ENCODE measurements around the gene JAZF1.
"Not testable (repeated sequence)": the region's sequence is repeated elsewhere in the genome, so short reads cannot be mapped to it uniquely, and the experiment has no call there.

JAZF1 gene

DNA sequence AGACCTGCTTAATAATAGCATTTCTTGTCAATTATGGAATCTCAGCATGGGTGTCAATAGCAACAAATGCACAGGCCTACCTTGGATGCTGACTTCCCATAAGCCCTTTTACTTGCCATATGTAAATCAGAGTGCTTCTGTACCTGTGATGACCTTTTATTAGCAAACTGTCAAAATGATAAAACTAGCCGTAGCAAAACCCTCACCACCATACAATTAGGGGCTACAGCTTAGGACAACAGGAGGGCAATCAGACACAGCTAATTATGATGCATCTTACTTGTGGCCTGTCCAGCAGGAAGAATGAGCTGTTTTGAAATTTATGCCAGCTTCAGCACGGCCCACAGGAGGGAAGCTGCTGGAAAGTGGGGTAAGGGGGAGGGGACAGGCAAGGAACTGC lies 239.1 kb downstream of the JAZF1 start:
- DNase-seq (ENCODE audit: low read depth in 2 of 2): no peak

DNA sequence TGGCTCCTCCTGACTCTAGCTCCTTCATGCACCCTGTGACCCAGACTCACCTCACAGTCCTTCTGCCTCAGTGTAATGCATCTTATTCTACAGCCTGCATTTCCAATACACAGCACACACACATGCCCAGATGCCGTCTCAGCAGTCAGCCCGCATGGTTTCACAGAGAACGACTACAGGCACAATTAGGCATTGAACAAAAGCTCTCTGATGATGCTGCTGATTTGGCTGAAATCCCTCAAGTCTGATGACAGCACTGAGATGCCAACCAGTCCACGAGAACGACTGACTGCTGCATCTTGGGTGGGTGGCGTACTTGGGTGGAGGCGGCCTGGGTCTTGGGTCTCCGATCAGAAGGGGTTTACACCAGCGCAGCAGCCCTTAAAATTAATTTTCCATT lies 240.3 kb downstream of the JAZF1 start:
- no peak for DNase-seq (ENCODE audit: low read depth in 2 of 2)

DNA sequence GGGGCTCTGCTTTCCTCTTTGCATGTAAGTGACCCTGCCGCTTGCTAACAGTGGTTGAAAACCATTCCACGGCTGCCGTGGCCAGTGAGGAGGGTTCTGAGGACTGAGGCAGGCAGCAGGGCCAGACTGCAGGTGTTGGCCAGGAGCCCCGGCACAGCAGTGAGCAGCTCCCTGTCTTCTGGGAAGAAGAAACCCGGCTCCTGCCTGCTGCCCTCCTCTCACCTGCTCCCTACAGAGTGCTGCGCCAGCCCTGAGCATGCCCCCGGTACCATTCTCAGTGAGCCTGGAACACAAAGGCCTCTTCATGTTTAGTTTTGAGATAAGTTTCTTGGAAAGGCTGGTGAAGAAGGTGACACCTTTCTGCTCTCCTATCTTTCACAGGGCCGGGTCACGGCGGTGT lies 240.7 kb downstream of the JAZF1 start:
- DNase-seq (ENCODE audit: low read depth in 2 of 2): no peak

DNA sequence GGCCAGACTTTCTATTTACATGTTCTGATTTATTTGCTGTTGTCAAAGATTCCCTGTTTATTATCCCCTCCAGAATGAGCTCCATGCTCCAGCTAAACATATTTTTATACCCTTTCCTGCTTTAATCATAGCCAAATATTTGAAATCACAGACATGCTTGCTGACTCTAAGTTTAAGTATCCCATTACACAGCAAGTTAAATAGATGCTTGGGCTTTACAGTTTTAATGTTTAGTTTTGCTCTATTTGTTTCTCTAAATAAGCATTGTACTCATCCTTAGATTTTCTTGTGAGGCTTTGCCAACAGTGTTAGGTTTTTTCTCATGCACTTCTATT lies 243.9 kb downstream of the JAZF1 start:
- no peak for DNase-seq (ENCODE audit: low read depth in 2 of 2)

DNA sequence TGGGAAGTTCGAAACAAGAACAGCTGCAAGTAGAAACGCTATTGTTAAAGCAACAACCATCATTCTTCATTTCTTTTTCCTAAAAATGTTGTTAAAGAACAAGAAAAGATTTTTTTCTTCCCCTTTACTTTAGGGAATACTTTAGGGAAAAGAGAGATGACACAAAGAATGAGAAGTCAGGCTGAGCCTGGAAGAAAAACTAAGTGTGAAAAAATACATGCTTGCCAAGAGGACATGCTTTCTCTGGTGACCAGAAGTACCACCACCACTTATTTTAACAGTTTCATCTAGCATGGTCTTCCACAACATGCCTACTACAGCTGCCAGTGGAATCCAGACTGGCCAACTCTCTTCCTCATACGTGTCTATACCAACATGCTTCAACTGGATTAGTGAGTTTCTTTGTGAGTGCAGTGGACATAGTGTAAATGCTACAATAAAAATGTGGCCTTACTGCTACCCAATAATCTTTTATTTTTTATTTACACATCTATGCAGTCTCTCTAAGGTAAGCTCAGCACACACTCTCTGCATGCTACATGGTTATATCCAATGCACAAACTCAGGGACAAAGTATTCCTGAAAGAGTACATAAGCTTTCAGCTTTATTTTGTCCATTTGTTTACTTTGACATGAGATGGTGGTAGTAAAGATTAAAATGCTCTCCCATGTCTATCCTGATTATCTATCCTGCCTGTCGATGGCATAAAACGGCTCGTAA lies 244.4 kb downstream of the JAZF1 start:
- DNase-seq (ENCODE audit: low read depth in 2 of 2): no peak

DNA sequence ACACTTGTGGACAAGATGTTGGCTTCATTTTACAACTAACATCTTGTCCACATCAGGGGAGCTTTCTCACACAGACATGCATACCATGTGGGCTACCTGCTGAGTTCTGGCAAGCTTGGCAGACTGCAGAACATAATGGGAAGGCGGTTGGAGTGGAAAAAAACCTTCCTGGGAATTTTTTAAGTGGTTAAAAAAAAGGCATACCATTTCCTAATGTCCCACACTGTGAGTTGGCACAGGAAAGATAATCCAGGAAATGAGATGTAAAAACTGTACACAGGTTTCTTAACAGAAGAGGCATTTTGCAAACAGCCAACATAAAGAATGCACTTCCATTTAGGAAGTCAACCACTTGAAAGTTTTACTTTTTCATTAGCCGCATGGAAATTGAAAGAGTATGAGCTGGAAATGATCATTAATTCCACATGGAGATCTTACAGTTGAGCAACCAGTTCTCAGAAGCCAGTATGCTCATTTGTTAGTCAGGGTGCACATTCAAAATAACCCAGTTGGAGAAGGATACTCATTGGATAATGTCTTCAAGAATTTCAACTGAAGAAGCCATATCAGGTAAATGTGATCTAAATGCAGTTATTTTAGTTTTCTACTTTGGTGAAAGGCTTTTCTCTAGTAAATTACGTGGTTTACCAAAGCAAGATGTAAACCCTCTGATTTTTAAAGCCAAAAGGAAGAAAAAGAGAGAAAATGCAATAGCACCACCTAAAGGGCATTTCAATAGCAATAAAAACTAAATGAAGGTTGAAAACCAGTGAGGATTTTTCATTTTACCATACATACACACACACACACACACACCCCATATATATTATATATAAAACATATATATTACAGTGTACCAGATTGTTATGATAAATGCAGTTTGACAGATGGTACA lies 246.7 kb downstream of the JAZF1 start:
- DNase-seq (ENCODE audit: low read depth in 2 of 2): no peak

DNA sequence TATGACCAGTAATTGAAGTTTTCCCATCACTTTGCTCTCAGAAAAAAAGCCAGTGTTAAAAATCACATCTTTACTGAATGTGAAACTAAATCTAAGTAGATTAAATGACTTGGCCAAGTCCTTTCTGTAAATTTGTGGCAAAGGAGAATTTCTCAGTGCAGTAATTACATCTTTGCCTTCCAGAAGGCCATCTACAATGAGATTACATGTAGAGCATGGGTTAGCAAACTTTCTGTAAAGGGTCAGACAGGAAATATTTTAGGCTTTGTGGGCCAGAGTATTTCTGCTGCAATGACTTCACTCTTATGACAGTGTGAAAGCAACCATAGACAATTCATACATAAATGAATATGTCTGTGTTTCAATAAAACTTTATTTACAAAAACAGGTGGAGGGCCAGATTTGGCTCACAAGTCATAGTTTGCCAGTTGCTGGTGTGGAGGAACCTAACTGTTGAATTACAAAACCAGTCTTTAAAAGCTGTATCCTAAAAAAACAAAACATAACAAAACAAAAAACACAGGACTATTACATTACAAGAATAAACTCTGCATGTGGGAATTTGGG lies 249.6 kb downstream of the JAZF1 start:
- no peak for DNase-seq (ENCODE audit: low read depth in 2 of 2)

DNA sequence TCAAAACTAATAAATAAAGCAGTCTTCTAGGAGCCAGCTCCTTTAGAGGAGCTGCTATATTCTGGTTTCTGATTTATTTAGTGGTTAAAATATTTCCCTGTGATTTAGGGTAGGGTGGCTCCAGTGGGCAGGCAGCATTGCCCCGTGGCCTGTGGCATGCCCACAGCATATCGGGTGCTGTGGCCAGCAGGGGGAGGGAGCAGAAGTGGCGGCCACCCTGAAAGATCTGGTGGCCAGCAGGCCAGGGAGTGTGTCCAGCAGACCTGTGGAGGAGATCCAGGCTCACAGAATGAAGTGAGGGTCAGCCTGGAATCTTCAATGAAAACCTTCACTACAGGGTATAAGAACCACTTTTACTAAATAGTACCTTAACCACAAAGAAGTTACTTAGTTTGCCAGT lies 251.5 kb downstream of the JAZF1 start:
- DNase-seq (ENCODE audit: low read depth in 2 of 2): no peak

DNA sequence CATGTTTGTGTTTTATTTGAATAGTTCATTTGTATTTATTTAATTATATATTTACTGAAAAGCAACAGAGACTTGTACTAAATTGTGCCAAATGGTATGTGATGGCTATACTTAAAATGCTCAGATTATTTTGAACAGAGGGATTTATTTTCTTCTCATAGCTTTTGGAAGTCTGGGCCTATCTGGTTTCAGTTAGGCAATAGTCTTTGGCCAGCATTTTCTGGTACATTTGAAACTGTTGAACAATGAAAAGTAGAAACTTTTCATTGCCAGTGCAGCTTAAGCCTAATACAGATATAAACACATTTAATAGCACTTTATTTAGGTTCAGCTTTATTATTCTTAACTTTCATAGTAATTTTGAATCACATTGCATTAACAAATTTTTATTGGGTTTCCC lies 252.6 kb downstream of the JAZF1 start:
- no peak for DNase-seq (ENCODE audit: low read depth in 2 of 2)

DNA sequence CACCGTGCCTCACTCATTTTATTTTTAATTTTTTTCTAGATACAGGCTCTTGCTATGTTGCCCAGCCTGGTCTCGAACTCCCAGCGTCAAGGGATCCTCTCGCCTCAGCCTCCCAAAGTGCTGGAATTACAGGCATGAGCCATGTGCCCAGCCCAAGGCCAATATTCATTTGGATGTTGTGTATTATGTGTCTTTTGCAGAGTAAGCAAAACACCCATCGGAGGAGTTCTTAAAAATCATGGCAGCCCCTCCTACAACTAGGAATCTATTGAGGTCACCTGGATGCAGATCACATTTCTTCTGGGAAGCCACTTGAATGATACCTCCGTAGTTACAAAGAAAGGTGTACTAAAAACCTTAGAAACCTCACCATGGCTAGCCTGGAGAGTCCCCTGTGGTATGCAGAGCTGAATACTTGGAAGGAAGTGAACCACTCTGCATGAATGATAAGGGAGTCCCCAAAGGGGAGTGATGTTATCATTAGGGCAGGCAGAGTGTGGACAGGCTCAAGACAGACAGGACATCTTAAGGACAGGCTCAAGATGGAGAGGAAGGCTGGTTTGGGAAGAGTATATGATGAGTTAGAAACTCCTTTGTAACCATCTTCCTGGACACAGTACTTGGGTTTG lies 254.9 kb downstream of the JAZF1 start:
- DNase-seq (ENCODE audit: low read depth in 2 of 2): no peak

DNA sequence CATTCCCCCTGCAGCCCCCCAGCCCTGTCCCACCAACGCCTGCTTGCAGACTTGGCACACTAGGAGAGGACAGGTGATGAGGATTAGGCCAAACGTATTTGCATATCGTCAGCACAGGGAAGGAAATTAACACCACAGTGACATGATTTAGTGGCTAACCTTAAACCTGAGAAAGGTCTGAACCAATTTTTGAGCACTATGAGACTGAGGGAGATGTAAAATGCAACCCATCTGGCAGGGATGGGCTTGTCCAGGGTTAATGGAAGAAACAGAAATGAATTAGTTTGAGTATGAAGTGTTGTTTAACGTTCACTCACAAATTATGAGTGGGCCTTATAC lies 257.0 kb downstream of the JAZF1 start:
- DNase-seq (ENCODE audit: low read depth in 2 of 2): no peak

DNA sequence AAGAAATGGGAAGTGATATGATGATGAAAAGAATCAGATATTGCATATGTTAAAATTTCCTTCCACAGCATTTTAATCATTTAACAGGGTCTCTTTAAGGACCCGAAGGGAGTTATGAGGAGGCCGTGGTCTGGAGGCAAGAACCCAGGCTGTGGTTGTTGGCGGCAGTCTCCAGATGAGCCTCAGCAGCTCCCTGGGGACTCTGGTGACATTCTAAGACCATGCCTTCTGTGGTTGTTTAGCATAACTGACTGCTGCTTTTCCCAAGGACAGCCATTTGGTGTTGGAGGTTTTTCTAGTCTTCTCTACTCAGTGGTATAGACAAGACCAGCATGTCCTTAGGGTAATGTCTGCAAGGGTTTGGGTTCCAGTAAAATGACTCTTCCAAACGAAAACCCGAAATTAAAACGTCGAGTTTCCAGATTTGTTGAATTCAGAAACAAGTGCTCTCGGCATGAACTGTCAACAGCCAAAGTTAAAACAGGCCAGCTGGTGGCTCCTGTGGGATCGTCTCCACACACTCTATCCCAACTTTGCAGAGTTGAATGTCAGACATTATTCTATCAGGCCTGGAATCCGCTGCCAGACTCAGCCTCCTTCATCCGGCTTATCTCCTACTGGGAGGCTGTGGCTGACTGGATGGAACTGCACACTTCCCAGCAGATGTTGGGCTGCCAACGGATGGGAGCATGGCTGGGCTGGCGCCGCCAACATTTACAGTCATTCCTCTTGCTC lies 257.5 kb downstream of the JAZF1 start:
- DNase-seq (ENCODE audit: low read depth in 2 of 2): no peak

DNA sequence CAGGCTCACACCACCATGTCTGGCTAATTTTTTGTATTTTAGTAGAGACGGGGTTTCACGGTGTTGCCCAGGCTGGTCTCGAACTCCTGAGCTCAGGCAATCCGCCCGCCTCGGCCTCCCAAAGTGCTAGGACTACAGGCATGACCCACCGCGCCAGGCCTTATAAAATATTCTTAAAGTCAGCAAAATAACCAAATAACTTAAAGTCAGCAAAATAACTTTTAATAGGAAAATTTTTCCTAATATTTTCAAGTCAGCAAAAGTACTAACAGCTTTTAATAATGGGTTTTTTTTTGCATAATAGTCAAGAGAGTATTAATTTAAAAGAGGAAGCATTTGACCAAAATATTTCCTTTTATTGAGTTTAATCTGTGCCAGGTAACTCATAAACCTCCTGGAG lies 258.2 kb downstream of the JAZF1 start:
- DNase-seq (ENCODE audit: low read depth in 2 of 2): not testable (repeated sequence)

DNA sequence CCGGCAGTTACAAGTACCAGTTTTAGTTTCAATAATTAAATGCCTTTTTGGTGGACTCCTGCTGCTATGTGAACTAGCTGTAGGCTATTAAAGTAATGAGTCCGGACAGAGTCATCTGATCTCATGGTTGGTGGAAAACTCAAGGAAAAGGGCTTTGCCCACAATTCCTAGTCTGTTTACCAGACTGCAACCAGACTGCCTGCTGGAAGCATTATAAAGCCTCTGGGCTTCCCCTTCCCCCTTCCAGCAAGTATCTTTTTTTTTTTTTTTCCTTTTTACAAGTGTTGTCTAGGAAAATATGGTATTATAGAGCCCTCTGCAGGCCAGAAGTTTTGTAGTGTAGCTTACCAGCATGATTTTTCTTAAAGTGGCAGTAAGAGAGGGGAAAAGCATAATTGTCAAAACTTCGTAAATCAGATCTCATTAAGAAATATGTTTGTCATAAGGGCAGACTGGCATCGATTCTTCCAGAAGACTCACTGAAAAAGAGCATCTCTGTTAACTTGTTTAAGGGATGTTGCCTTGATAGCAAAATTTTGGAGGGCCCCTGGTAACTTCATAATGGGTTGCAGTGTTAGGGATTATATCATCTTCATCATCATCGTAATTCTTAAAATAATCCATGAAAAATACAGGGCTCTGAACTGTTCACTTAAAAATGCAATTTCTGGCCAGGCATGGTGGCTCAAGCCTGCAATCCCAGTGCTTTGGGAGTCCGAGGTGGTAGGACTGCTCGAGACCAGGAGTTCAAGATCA lies 259.3 kb downstream of the JAZF1 start:
- DNase-seq (ENCODE audit: low read depth in 2 of 2): no peak

DNA sequence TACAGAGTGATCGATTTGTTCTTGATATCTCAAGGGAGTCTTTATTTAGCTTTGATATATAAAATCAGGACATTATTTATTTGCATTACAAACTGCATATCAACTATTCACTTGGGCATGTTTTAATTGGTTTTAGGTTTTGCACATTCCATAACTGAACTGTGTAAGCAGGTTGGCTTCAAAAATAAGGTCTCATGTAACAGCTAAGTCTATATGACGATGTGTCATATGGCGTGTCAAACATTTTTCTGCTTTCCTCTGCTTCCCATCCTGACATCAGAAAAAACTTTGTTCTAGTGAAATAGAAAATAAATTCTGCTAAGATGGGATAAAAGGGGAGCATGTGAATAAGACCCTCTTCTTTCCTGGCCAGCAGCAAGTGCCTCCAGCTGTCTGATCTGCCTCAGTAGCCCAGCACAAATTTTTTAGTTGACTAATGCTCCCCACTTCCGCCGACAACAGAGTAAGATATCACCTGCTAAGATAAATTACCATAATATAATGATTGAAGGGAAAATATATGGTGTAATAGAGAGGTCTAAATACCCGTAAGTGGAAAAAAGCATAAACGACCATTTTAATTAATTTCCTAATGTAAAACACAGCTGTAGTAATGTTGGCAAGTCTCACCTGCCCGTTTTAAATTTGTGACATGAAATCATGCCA lies 260.2 kb downstream of the JAZF1 start:
- DNase-seq (ENCODE audit: low read depth in 2 of 2): no peak

DNA sequence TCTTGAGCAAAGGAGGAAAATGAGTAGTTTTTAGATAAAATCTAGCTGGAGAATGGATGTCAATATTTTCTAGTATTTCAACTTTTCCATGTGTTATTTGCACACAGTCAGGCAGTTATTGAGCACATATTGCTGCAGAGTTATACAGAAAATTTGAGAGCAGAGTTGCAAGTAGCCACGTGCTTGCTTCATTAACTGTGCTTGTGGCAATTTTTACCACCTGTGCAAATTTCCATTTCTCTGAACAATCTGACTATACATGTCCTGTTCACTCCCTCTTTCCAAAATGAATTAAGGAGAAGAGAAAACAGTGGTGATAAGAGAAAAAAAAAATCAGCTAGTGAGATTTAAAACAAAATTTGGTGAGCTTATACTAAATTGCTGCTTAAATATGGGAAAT lies 262.1 kb downstream of the JAZF1 start:
- no peak for DNase-seq (ENCODE audit: low read depth in 2 of 2)

DNA sequence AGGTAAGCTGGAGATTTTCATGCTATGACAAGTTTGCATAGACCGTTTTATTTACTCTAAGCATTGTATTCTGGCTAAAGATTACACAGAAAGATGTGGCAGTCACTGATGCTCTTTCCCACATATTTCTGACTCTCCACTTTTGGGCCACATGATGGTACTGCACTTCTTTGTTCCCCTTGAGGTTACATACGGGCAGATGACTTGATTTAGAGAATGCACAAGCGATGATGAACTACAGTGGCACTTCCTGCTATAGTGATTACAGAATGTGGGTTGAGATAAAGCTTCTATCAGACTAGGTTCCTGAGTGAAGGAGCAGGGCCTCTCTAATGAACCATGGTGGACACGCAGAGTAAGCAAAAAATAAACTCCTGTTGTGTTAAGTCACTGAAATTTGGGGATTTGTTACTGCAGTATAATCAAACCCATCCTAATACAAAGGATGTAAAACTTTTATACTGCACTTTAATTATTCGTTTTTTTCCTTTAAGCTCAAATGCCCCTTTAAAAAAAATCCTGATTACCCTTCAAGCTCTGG lies 262.8 kb downstream of the JAZF1 start:
- DNase-seq (ENCODE audit: low read depth in 2 of 2): no peak

DNA sequence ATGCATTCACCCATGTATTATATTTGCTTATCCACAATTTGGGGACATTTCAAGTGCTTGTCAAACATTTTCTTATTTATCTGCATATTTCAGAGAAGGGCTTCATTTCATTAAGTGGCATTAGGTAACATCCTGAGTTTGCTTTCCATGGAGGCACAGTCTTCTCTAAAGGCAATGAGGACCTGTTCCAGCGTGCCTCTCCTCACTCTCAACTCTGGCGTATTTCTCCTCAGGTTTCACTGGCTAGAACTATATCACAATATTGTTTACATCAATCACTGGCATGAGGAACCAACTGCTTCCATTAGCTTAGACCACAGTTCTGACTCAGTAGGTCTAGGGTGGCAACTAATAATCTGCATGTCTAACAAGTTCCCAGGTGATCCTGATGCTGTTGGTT lies 263.5 kb downstream of the JAZF1 start:
- no peak for DNase-seq (ENCODE audit: low read depth in 2 of 2)

DNA sequence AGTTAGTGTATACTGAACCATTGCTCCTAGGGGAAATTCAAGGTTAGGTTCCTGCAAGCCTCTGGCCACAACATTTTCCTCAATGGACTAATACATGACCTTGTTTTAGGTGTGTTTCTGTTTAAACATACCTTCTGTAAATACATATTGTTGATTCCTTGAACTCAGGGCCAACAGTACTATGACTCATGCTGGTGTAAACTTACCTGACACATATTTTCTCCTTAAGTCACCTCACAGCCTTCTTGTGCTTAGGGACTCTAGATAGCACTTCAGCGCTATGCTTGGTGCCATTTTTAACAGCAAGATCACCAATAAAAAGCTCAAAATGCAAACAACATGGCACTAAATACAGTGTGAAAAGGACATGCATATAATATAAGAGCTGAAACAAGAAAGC lies 264.2 kb downstream of the JAZF1 start:
- DNase-seq (ENCODE audit: low read depth in 2 of 2): no peak

DNA sequence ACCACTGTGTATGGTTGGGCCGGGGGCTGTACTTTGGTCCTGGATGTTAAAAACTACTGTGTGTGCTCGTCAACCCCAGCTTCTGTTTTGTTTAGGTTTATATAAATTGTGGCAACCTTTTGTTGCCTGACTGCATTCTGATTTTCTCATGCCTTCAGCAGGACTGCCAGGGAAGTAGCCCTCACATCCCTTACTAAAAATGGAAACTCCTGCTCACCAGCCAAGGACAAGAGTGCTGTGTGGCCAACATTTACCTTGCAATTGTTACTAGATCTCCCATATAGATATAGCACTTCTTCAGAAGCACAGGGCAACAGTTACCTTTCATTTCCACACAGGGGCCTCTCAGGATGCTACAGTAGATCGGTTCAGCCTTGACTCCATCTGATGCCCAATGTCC lies 266.2 kb downstream of the JAZF1 start:
- DNase-seq (ENCODE audit: low read depth in 2 of 2): no peak

DNA sequence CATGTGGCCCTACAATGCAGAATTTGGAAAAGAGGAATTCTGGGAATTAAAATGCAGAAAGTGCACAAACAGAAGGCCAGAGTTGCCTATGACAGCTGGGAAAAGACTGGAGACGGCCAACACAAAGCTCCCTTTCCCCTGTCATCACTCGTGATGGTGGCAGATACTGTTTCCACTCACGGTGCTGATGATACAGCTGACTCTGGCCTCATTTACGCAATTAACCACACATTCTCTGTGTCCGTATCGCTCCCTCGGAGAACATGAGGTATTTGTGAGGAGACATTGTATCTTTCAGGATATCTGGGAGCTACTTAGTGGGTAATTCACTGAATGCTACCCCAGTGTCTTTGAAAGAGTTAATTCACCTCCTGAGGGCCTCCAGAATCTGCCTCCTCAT lies 267.8 kb downstream of the JAZF1 start:
- no peak for DNase-seq (ENCODE audit: low read depth in 2 of 2)
